ENCODE data around the gene AAGAB.
"Not testable (repeated sequence)": the region's sequence is repeated elsewhere in the genome, so short reads cannot be mapped to it uniquely, and the experiment has no call there.

AAGAB gene

DNA sequence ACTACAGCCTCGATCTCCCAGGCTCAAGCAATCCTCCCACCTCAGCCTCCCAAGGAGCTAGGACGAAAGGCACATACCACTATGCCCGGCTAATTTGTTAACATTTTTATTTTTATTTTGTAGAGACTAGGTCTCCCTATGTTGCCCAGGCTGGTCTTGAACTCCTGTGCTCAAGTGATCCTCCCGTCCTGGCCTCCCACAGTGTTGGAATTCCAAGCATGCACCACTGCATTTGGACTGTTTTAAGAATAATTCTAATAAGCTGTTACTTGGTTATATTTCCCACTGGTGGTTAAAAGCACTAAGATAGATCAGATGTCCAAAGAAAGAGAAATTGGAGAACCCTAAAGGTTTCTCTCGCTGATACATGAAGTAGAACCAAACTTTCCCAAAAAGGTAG, 3.1 kb downstream of the AAGAB start:
- DNase-seq: no peak

DNA sequence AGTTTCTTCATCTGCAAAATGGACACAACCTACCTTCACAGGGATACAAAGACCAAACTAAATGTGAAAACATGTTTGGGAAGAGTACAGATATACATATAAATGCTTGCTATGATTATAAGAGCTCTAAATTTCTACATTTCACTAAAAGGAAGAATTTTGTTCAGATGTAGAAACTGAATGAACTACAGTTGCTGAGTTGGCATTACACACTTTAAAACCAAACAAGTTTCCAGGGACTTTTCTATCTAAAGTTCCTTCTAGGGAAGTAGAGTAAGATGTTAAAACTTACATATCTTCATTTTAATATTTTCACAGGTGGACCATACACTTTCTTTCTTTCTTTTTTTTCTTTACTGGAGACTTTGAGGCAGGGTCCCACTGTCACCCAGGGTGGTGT, 4.6 kb downstream of the AAGAB start:
- DNase-seq: no peak

DNA sequence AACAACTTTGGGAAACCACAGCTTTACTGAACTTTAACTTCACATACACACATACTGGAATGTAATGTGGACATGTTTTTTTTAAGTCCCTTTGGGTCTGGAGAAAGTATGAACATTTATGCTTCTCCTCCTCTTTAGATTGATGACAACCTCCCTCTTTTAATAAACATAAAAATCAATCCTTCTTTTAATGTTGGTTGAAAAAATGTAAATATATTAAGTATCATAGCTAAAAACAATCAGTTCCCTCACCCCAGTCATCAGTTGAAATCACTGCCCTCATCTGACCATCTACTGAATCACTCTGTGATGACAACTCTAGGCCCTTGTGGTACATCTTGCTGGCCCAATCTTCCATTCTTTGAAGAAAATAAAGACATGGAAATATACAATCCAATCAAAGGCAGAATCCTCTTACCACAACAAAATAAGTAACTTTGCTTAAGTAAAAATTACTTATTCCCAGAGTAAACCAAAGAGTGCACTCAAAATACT, 6.4 kb downstream of the AAGAB start:
- no peak for DNase-seq

DNA sequence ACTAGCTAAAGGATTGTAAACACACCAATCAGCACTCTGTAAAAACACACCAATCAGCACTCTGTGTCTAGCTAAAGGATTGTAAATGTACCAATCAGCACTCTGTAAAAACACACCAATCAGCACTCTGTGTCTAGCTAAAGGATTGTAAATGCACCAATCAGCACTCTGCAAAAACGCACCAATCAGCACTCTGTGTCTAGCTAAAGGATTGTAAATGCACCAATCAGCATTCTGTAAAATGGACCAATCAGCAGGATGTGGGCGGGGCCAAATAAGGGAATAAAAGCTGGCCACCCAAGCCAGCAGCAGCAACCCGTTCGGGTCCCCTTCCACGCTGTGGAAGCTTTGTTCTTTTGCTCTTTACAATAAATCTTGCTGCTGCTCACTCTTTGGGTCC, 7.9 kb downstream of the AAGAB start:
- DNase-seq: not testable (repeated sequence)

DNA sequence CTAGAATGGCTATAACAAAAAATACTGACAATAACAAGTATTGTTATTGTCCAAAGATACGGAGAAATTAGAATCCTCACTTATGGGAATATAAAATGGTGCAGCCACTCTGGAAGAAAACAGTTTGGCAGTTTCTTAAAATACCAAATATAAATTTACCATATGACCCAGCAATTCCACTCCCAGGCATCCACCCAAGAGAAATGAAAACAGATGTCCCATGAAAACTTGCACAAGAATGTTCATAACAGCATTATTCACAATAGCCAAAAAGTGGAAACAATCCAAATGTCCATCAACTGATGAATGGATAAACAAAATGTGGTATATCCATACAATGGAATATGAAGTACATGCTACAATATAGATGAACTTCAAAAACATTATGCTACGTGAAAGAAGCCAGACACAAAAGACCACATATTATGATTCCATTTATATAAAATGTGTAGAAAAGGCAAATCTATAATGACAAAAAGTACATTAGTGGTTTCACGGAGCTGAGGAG, 9.4 kb downstream of the AAGAB start:
- no peak for DNase-seq

DNA sequence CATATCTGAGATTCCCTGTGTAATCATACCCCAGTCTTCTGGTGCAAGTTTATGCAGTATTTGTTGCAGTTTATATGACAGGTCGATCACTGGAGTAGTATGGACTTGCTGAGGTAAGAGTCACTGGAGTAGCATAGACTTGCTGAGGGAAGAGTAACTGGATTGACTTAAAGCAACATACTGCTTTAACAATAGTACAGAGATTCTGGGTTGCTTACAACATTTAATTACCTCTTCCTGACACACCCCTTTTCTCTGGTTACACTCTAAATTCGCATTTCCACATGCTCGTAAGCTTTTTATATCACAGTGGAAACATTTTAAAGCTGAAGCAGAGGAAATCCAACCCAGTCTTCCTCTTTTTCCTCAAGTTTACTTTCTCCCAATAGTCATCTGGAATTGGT, 11.8 kb downstream of the AAGAB start:
- DNase-seq: no peak

DNA sequence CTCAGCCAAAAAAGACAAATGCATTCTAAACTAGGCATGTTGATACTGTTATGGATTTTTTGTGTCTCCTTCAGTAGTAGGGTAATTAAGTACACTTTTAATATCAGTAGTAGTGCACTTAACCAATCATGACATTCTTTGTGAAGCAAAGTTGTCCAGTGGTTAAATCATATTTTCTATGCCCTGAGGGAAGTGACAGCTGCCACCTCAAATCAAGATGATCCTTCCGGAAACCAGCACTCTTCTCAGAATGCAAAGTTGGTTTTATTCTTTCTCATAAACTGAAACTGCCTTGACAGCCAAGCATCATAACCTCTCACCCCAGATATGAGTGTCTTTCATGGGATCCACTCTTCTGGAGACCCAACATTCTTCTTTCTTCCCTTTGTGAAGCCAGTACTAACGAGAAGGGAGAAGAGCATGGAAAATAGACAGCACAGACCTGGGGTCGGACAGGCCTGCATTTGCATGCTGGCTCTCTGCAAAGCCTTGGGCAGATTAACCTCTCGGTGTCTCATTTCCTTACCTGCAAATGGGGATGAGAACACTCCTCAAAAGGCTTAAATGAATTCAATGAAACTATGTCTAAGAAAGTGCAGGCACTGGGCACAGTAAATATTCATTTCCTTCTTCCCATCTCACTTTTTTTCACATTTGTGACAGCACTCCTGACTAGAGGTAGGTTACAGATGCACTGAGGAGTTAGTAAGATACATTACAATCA, 13.2 kb downstream of the AAGAB start:
- DNase-seq: no peak

DNA sequence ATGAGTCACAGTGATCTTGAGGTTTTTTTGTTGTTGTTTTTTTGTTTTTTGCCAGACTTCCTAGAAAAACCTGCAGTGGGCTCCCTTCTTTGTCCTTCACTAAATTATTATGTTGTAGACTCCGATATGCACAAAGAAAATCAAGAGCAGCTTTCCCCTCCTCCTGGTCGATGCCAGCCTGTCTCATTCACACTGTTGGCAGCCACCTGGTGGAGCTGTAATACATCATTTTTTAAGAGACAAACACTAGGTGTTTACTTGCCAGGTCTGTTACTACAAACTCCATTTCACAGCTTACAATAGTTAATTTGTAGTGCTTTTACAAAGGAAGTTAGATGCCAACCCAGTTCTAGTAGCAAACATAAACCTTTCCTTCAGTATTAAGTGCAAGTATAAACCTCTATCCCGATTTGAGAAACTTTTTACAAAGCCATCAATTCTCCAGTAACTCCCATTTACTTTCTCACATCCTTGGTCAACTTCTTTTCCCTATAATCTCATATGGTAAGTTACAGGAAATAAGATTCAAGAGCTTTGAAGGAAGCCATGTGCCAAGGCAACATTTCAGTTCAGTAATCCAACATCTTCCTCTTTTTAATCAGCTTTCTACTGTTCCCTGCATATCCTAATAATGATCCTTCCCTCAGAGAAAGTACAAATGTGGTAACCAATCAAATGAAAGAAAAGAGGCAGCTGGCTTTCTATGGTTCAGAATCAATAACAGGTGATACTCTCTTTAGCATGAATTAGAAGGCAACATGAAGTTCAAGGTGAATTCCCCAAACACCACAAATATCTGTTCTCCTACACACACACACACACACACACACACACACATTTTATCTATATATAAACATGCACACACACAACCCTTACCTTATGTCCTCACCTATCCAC, 14.0 kb downstream of the AAGAB start:
- no peak for DNase-seq

DNA sequence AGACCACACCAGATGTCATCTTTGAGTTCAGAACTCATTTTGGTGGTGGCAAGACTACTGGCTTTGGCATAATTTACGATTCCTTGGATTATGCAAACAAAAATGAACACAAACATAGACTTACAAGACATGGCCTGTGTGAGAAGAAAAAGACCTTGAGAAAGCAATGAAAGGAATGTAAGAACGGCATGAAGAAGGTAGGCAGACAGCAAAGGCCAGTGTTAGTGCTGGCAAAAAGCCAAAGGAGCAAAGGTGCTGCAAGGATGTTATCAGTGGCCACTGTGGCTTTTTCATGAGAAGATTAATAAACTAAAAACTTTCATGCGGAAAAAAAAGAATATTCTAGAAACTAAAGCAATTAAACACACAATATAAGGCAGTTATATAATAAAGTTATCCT, 21.9 kb downstream of the AAGAB start:
- DNase-seq: no peak

DNA sequence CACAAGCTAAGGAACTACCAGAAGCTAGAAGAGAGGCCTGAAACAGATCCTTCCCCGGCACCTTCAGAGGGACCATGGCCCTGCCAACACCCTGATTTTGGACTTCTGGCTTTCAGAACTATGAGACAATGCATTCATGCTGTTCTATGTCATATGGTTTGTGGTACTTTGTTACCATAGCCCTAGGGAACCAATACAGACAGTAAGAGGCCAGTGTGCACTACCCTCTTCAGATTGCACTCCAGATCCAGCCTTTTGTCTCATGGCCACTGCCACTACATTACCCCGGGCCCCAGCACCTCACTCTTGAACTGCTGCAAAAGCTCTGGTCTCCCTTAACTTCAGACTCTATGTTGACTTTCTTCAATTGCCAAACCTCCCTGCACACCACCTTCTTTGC, 24.0 kb downstream of the AAGAB start:
- no peak for DNase-seq

DNA sequence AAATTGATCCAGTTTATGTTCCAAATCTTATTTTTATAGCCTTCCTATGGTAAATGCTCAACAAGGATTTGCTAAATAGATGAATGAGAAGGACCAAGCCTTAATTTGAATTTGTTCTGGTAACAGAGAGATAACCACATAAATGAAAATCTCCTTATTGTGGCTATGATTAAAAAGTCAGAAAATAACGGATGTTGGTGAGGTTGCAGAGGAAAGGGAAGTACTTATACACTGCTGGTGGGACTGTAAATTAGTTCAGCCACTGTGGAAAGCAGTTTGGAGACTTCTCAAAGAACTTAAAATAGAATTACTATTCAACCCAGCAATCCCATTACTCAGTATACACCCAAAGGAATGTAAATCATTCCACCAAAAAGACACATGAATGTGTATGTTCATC, 26.2 kb downstream of the AAGAB start:
- no peak for DNase-seq

DNA sequence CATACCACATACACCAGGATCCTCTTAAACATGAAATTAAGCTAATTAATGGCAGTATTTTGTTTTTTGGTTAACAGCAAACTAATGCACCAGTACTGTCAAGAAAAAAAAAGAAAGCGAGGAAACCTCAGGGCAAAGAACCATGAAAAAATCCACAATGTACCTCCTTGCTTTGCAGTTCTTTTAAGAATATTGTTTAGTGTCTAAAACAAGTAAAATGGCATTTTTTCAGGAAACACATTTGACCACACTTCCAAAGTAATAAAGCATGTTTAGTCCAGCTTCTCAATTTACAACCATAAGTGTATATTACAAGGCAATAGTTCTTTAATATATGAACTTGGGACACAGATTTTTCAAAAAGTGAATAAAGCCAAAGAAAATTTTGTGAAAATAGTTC, 26.6 kb downstream of the AAGAB start:
- DNase-seq: no peak

DNA sequence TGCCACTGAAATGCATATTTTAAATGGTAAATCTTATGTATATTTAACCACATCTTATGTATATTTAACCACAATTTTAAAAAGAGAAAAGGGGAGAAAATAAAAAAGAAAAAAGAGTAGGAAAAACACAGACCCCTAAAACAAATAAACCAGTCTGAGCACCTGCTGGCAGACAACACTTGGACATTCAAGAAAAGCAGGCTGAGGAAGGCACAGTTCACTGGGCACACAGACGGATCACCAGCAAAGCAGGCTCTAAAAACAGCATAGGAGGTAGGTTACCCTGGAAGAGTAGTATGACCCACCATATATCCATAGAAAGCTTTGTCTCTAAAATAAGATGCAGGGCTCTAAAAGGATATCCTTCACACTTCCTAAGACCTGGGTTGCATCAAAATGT, 27.0 kb downstream of the AAGAB start:
- no peak for DNase-seq

DNA sequence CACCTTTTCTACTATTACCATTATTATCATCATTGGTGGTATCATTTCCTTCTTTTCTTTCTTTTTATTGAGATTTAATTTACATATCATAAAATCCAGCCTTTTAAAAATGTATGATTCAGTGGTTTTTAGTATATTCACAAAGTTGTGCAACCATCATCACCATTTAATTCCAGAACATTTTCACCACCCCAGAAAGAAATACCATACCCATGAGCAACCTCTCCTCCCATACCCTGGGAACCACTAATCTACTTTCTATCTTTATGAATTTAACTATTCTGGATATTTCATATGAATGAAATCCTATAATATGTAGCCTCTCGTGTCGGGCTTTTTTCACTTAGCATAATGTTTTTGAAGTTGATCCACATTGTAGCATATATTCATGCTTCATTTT, 29.1 kb downstream of the AAGAB start:
- no peak for DNase-seq

DNA sequence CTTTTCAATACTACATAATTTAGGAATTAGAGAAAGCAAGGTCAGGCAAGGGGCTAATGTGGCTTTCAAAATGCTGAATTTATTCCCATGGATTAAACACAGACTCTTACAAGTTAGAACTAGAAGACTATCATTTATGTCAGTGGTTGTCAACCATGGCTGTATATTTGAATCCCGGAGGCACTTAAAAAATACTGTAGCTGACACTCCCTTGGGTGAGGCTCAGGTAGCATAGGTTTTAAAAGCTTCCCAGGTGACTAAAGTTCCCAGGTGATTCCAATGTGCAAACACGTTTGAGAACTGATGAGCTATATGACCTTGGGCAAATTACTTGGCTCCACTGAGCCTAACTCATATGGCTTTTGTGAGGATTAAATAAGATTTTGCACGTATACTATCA, 29.6 kb downstream of the AAGAB start:
- DNase-seq: no peak

DNA sequence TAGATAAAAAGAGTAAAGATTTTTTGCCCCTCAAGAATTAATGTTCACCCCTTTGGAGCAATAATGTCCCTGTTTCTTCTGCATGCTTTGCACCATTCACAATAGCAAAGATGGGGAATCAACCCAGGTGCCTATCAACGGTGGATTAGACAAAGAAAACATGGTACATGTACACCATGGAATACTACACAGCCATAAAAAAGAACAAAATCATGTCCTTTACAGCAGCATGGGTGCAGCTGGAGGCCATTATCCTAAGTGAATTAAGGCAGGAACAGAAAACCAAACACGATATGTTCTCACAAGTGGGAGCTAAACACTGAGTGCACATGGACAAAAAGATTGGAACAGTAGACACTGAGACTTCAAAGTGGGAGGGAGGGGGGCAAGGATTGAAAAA, 35.2 kb downstream of the AAGAB start:
- DNase-seq: no peak

DNA sequence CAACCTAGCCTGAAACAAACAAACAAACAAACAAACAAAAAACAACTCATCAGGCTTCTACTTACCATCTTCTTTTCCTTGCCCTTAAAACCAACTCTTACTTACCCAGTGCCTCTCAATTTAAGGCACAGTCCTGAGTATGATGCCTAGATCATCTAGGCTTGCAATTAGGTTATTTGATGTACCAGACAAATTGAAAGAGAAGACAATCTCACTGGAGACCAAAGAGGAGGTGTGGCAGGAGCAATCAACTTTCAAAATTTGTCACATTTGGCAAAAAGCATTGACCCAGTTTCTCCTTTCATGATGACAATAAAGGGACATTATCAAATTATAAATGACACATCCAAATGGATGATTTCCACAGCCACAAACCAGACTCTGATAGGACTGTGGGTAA, 36.0 kb downstream of the AAGAB start:
- no peak for DNase-seq

DNA sequence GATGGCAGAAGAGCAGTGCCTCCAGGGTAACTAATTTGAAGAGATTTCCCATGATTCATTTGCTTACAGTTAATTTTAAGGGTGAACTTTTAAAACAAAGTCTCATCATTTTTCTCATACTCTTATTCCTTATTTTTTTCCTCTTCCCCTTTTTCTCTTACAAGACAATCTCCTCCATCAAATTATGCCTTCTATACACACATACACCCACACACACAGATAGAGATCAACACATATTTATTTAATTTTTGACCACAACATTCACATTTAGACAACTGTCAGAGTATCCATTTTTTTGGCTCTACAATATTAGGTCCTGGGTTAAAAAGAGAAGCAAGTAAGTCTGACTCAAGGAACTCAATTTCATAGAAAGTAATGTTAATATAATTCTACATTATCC, 37.6 kb downstream of the AAGAB start:
- DNase-seq: no peak

DNA sequence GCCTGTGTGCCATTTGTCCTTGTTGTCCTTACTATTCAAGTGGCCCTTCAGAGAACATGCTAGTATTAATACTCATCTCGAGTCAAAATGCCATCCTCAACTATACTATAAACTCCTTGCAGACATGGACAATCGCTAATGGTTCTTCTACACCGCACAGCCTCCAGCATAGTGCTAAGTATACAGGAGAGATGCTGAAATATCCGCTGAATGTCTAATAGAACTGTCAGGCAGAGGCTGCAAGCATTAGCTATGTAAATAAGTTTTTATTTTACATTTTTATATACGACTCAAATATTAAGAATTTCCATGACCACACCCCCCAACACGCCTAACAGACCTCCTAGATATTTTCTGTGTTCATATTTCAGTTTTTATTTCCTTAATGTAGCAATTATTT, 39.4 kb downstream of the AAGAB start:
- no peak for DNase-seq

DNA sequence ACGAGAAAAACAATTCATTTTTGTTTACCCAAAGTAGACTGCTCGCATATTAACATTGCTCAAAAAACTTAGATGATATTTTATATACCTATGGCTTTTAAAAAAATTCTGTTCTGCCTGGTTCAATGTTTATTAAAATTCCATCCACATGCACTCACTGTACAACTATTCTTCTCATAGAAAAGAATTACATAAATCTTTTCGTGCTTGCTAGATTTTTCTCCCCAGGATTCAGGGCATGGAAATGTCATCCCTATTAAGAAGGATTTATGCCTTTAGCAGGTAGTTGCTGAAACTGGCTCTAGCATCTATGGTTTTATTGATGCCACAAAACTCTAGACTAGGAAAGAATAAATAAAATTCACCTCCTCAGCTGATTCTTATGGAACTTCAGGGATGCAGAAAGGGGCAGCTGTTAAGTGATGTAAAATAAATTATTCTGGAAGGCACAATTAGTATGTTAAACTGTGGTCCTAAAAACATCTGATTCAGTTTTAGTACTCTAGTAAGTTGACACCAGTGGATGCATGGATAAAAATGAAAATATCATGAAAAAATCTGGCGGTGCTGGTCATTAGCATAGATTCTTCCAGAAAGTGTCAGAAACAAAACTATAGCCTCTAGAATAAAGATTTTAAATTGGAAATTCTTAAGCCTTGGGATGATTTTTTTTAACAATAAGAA, 41.6 kb downstream of the AAGAB start:
- no peak for DNase-seq

DNA sequence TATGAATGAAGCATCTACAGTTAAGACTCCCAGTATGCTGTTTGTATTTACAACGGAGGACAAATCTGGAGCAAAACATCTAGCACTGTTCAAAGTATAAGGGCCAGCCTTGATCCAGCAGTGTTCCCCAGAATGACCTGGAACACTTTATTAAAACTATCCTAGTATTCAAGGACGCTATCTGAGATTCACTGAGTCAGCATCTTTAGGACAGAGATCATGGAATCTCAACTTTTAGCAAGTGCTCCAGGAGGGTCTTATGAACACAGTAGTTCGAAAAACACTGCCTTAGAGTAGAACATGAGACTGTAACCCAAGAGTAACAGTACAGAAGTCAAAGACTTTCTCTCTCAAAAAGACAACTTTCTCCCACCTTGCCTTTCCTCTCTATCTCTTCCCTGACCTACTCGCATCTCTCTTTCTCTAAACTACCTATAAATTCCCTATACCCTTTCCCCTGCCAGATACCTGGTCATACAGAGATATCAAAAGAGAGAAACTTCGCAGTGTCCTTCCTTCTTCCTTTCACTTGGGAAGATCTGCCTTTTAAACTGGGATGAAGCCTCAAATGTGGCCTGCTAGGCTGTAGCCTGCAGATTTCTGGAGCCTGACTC, 43.8 kb downstream of the AAGAB start:
- no peak for DNase-seq

DNA sequence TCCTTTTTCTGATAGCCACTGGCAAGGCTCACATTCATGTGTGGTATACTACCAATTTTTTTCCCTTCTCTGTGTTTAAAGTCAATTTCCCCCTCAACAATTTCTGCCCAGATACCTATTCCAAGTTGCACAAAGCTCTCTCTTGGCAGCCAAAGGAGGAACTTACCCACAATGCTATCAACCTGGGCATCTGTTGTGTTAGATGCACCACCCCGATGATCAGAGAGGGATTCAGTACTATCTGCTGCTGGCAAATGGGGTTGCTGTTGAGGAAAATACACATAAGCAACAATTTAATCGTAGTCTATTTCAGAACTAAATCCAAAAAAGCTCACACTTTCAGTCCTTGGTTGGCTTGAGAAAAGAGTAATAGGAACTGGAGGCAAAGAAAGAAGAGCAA, 46.1 kb downstream of the AAGAB start:
- no peak for DNase-seq

DNA sequence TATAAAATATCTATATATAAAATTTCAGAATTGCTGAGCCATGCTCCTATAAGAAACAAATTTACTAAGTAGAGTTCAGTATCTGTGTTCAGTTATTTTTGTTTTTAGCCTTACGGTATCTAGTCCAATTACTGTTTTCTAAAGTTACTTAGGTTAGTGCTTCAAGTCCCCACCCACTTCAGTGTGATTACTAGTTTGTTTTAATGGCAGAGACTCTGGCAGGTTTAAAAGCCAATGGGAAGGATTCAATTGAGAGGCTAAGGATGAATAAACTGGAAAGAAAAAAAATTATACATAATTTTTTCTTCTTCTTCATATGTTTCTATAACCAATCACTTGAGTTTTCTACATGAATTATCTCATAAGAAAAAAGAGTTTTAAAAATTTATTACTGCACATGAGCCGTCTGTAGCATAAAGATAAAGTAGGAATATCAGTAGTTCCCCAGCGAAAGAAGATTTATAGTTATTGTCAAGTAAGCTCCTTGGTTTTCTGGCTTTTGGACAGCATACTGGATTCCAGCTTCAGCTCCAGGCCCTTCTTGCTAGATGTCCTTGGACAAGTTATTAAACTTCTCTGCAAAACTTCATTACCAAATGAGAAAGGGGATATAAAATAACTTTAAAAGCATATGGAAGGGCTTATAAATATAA, 46.8 kb downstream of the AAGAB start:
- DNase-seq: no peak
